ENCODE data around the gene COL20A1.

GRCh38 chr20:63257629-63258028, 35.4 kb upstream of the COL20A1 start:
- TF ChIP-seq, protein P1, sequence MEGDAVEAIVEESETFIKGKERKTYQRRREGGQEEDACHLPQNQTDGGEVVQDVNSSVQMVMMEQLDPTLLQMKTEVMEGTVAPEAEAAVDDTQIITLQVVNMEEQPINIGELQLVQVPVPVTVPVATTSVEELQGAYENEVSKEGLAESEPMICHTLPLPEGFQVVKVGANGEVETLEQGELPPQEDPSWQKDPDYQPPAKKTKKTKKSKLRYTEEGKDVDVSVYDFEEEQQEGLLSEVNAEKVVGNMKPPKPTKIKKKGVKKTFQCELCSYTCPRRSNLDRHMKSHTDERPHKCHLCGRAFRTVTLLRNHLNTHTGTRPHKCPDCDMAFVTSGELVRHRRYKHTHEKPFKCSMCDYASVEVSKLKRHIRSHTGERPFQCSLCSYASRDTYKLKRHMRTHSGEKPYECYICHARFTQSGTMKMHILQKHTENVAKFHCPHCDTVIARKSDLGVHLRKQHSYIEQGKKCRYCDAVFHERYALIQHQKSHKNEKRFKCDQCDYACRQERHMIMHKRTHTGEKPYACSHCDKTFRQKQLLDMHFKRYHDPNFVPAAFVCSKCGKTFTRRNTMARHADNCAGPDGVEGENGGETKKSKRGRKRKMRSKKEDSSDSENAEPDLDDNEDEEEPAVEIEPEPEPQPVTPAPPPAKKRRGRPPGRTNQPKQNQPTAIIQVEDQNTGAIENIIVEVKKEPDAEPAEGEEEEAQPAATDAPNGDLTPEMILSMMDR (IDR thresholded peaks at IDR 0.05) = no peak
- no peak for TF ChIP-seq POLR2A (IDR thresholded peaks at IDR 0.05)

Measured in testis (tissue), 2 donors.